K562 (cell line): ENCODE data around the gene PACS1. TPM values are rescaled to one million over a fixed set of nuclear protein-coding genes. Genes with fewer than 3 reads are reported as not detected.

Source experiments
- BRF1 ChIP-seq: IDR thresholded peaks from 3 replicates; pipeline ENCODE4 v1.6.1; 2011; ENCODE audit warnings: borderline replicate concordance, mild to moderate bottlenecking; ENCODE audit not compliant: insufficient read length; ENCODE audit errors: extremely low read depth
- CXXC5 ChIP-seq: fragments of 250-450 bp; sonication (Bioruptor Pico); IDR thresholded peaks from 2 replicates; pipeline ENCODE4 v1.8.0; 2022; ENCODE audit warnings: inconsistent platforms, mild to moderate bottlenecking, moderate library complexity
- DMBX1 ChIP-seq: fragments of 250-450 bp; sonication (Bioruptor Pico); IDR thresholded peaks from 2 replicates; pipeline ENCODE4 v1.8.0; 2022; ENCODE audit warnings: inconsistent platforms, mild to moderate bottlenecking, moderate library complexity, borderline replicate concordance
- EGR1 ChIP-seq: fragments of 450-650 bp; conservative IDR thresholded peaks from 2 replicates; pipeline ENCODE4 v1.6.1; 2017; ENCODE audit warnings: mild to moderate bottlenecking
- ELF1 ChIP-seq: fragments of 200-800 bp; sonication (Bioruptor generic); IDR thresholded peaks from 2 replicates; pipeline ENCODE4 v1.6.1; 2016; ENCODE audit warnings: missing genetic modification characterization, missing compliant biosample characterization
- ERF ChIP-seq: fragments of 450-650 bp; formaldehyde crosslinking; IDR thresholded peaks from 2 replicates; pipeline ENCODE4 v1.4.0; 2020; ENCODE audit warnings: mild to moderate bottlenecking, mixed read lengths
- GMEB1 ChIP-seq: fragments of 250-450 bp; sonication (Bioruptor Pico); IDR thresholded peaks from 2 replicates; pipeline ENCODE4 v1.4.0; 2020; ENCODE audit warnings: mild to moderate bottlenecking
- HMGN3 ChIP-seq: IDR thresholded peaks from 2 replicates; pipeline ENCODE4 v1.6.1; 2011; ENCODE audit warnings: borderline replicate concordance, low read depth, mild to moderate bottlenecking, mixed read lengths, low read length; ENCODE audit not compliant: insufficient read length; ENCODE audit errors: extremely low read depth
- MITF ChIP-seq: IDR thresholded peaks from 2 replicates; pipeline ENCODE4 v1.6.1; 2014; ENCODE audit warnings: antibody characterized with exemption
- MYC ChIP-seq, 2 experiments: fragments of 250-450 bp in 1 of 2; sonication (Bioruptor Pico) in 1 of 2; IDR thresholded peaks; 2 replicates each; pipeline versions ENCODE4 v1.5.1 to v1.6.1; 2012 to 2021; ENCODE audit warnings: low read depth in 2 of 2, borderline replicate concordance in 1 of 2, improper control_type of control experiment in 1 of 2, low read length in 1 of 2, mild to moderate bottlenecking in 1 of 2, moderate library complexity in 1 of 2
- NFIC ChIP-seq: fragments of 450-650 bp; IDR thresholded peaks from 2 replicates; pipeline ENCODE4 v1.6.1; 2017; ENCODE audit warnings: mild to moderate bottlenecking, inconsistent platforms
- NONO ChIP-seq, 2 experiments: fragments of 200-400 bp in 1 of 2; fragments of 450-650 bp in 1 of 2; formaldehyde crosslinking in 1 of 2; IDR thresholded peaks; 2 replicates each; pipeline ENCODE4 v1.6.1; 2017; ENCODE audit warnings: low read depth in 2 of 2, mild to moderate bottlenecking in 2 of 2, moderate library complexity in 2 of 2, low read length in 1 of 2
- NRF1 ChIP-seq, 2 experiments: fragments of 450-650 bp; IDR thresholded peaks in 1 of 2; conservative IDR thresholded peaks in 1 of 2; 2 replicates each; pipeline ENCODE4 v1.6.1; 2014; ENCODE audit warnings: mild to moderate bottlenecking in 2 of 2
- OTX1 ChIP-seq: fragments of 450-650 bp; formaldehyde crosslinking; IDR thresholded peaks from 2 replicates; pipeline ENCODE4 v1.4.0; 2022; ENCODE audit warnings: mild to moderate bottlenecking
- PHF20 ChIP-seq: fragments of 450-650 bp; IDR thresholded peaks from 2 replicates; pipeline ENCODE4 v1.6.1; 2018; ENCODE audit not compliant: partially characterized antibody
- RBBP5 ChIP-seq: fragments of 200-600 bp; sonication (generic); IDR thresholded peaks from 2 replicates; pipeline ENCODE4 v1.6.1; 2012; ENCODE audit warnings: borderline replicate concordance, mild to moderate bottlenecking, low read length, control low read depth, inconsistent platforms; ENCODE audit not compliant: insufficient read depth, poor library complexity, severe bottlenecking
- TAF7 ChIP-seq: fragments of 450-650 bp; IDR thresholded peaks from 2 replicates; pipeline ENCODE4 v1.6.1; 2016; ENCODE audit warnings: missing genetic modification characterization, missing compliant biosample characterization
- ZNF444 ChIP-seq: fragments of 250-450 bp; sonication (Bioruptor Pico); IDR thresholded peaks from 2 replicates; pipeline ENCODE4 v1.4.0; 2020; ENCODE audit warnings: mild to moderate bottlenecking, moderate library complexity
- ZNF561 ChIP-seq: fragments of 450-650 bp; formaldehyde crosslinking; conservative IDR thresholded peaks from 2 replicates; pipeline ENCODE4 v1.4.0; 2020; ENCODE audit warnings: mild to moderate bottlenecking, moderate library complexity
- ZNF76 ChIP-seq: fragments of 250-450 bp; sonication (Bioruptor Pico); IDR thresholded peaks from 2 replicates; pipeline ENCODE4 v1.4.0; 2020; ENCODE audit warnings: mild to moderate bottlenecking, moderate library complexity, borderline replicate concordance
- ZSCAN32 ChIP-seq: fragments of 450-650 bp; formaldehyde crosslinking; IDR thresholded peaks from 2 replicates; pipeline ENCODE4 v1.4.0; 2020; ENCODE audit warnings: mild to moderate bottlenecking, moderate library complexity
- polyA plus RNA-seq, 8 experiments: library from polyadenylated mRNA; depleted of rRNA in 4 of 8; stranded (reverse) in 5 of 8; unstranded in 3 of 8; fragments of >200 nt; fragmentation: Nextera tagmentation in 2 of 8; fragmentation: Illumina TruSeq in 1 of 8; extraction: Ambion mirVana in 2 of 8; extraction: Trizol in 1 of 8; gene quantifications; 2 replicates each; pipeline versions ENCODE4 v1.2.1 to v1.2.3, GENCODE V29; 2011 to 2014; ENCODE audit warnings: inconsistent platforms in 1 of 8, missing spikeins in 1 of 8
- total RNA-seq, 7 experiments: library from RNA; depleted of rRNA in 6 of 7; stranded (reverse); fragments of >200 nt in 6 of 7; fragmentation: Illumina TruSeq in 2 of 7; extraction: Trizol in 2 of 7; gene quantifications; 2 replicates each; pipeline versions ENCODE4 v1.2.1 to v1.2.3, GENCODE V29; 2011 to 2021; ENCODE audit warnings: low replicate concordance in 1 of 7
- TF ChIP-seq, protein P1 (sequence below): fragments of 450-650 bp; IDR thresholded peaks from 2 replicates; pipeline ENCODE4 v1.6.1; 2018; ENCODE audit warnings: mild to moderate bottlenecking, low read depth; ENCODE audit not compliant: partially characterized antibody

PACS1 gene
- total and polyA plus RNA-seq, 9 of the 15 experiments (the other 6 are each of a cell fraction or from before 2014, with no cell fraction given) = 0.34 to 28.1 (median 8.5) TPM

DNA sequence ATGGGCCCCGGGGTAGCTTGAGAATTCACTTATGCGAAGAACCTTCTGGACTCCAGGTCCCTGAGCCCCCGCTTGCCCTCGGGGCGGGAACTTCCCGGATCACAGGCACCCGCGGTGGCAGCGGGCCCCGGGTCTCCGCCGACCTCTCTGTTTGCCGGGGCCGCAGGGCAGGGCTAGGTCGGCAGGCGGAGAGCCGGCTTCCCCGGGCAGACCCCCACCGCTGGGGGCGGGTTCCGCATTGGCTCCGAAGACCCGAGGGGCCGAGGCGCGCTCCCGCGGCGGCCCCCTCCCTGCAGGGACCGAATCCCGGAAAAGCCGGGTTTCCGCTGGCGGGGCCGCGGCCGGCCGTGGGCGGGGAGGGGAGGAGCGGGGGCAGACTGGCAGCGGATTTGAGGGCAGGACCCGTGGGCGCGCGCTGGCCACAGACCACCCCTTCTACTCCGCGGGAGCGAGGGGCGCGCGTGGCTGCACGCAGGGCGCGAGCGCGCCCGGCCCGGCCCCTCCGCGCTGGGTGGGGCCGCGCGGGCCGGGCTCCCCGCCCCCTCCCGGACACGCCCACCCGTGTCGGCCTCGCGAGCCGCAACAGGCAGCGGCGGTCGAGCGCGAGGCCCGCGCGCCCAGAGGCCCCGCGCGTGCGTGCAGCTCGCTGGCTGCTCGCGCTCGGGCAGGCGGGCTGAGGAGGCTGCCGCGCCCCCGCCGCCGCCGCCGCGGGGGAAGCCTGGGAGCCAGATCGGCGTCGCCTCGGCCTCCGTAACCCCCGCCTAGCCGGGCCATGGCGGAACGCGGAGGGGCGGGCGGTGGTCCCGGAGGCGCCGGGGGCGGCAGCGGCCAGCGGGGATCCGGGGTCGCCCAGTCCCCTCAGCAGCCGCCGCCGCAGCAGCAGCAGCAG is at the start of gene PACS1 (continued):
- TF ChIP-seq DMBX1 (CRISPR knock-in tag) (0 out of 2 replicates have a peak, but pooled peaks have one; percentile 9), BRF1 (no peak), HMGN3 (peak; percentile 72), OTX1 (CRISPR knock-in tag) (0 out of 2 replicates have a peak, but pooled peaks have one; percentile 4), ZNF76 (CRISPR knock-in tag) (no peak), PHF20 (no peak), ELF1 (peak; percentile 75), ZNF561 (CRISPR knock-in tag) (0 out of 2 replicates have a peak, but pooled peaks have one; percentile 54), NONO (IDR thresholded peaks at IDR 0.05; ENCODE audit: low read depth in 2 of 2, low read length in 1 of 2) (peak in 1 of 2 experiments; percentile 10; a peak in 1 of 4 replicates), TAF7 (no peak), MYC (IDR thresholded peaks at IDR 0.05; ENCODE audit: low read depth, low read length) (peak; percentile 54; the same call in 1 of the 2 replicates), MYC (CRISPR knock-in tag; IDR thresholded peaks at IDR 0.05; ENCODE audit: borderline replicate concordance, low read depth) (no peak), NRF1 (conservative IDR thresholded peaks at IDR 0.05 in 1 of 2, IDR thresholded peaks at IDR 0.05 in 1 of 2) (peak in 1 of 2 experiments; percentile 20; a peak in 2 of 4 replicates), ZNF444 (CRISPR knock-in tag) (no peak), RBBP5 (peak; percentile 46), EGR1 (peak; percentile 81), CXXC5 (CRISPR knock-in tag) (peak; percentile 89), GMEB1 (CRISPR knock-in tag) (peak; percentile 31; the same call in 1 of the 2 replicates), NFIC (peak; percentile 13; the same call in 1 of the 2 replicates), ZSCAN32 (CRISPR knock-in tag) (0 out of 2 replicates have a peak, but pooled peaks have one; percentile 54), ERF (peak; percentile 55), MITF (no peak)
- TF ChIP-seq, protein P1, sequence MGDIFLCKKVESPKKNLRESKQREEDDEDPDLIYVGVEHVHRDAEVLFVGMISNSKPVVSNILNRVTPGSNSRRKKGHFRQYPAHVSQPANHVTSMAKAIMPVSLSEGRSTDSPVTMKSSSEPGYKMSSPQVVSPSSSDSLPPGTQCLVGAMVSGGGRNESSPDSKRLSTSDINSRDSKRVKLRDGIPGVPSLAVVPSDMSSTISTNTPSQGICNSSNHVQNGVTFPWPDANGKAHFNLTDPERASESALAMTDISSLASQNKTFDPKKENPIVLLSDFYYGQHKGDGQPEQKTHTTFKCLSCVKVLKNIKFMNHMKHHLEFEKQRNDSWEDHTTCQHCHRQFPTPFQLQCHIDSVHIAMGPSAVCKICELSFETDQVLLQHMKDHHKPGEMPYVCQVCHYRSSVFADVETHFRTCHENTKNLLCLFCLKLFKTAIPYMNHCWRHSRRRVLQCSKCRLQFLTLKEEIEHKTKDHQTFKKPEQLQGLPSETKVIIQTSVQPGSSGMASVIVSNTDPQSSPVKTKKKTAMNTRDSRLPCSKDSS = no peak
